Progenitor cell of endocrine pancreas (in vitro differentiated cells): ENCODE data around the gene PSORS1C2. TPM values are rescaled to one million over a fixed set of nuclear protein-coding genes. Genes with fewer than 3 reads are reported as not detected.

Experiments used
- DNase-seq: peaks from one replicate; pipeline ENCODE4 v3.0.0; 2021; ENCODE audit warnings: low spot score; ENCODE audit not compliant: unreplicated experiment
- H3K27ac Mint-ChIP-seq: 2 replicates; pipeline ENCODE4 v1.8.0; 2021; ENCODE audit warnings: mild to moderate bottlenecking, moderate library complexity, mixed read lengths
- H3K27me3 Mint-ChIP-seq: 2 replicates; pipeline ENCODE4 v1.8.0; 2021; ENCODE audit warnings: mixed read lengths
- H3K36me3 Mint-ChIP-seq: 2 replicates; pipeline ENCODE4 v1.8.0; 2022; ENCODE audit warnings: mixed read lengths; ENCODE audit not compliant: insufficient read depth
- H3K4me1 Mint-ChIP-seq: 2 replicates; pipeline ENCODE4 v1.8.0; 2021; ENCODE audit warnings: low read depth, mixed read lengths
- H3K4me3 Mint-ChIP-seq: 2 replicates; pipeline ENCODE4 v1.8.0; 2021; ENCODE audit warnings: low read depth, mild to moderate bottlenecking, moderate library complexity, mixed read lengths
- H3K9me3 Mint-ChIP-seq: 2 replicates; pipeline ENCODE4 v1.8.0; 2021; ENCODE audit warnings: low read depth, mixed read lengths
- total RNA-seq: library from RNA; stranded (reverse); gene quantifications from 2 replicates; pipeline ENCODE4 v1.2.1, GENCODE V29; 2021
- TF ChIP-seq, protein P1 (sequence below): fragments of 200-600 bp; sonication (generic); IDR thresholded peaks from one replicate; pipeline ENCODE4 v1.5.0; 2021; ENCODE audit warnings: antibody characterized with exemption, mild to moderate bottlenecking; ENCODE audit not compliant: unreplicated experiment

PSORS1C2 gene
- total RNA-seq, 1 donor from 2014 or later: not detected

DNA sequence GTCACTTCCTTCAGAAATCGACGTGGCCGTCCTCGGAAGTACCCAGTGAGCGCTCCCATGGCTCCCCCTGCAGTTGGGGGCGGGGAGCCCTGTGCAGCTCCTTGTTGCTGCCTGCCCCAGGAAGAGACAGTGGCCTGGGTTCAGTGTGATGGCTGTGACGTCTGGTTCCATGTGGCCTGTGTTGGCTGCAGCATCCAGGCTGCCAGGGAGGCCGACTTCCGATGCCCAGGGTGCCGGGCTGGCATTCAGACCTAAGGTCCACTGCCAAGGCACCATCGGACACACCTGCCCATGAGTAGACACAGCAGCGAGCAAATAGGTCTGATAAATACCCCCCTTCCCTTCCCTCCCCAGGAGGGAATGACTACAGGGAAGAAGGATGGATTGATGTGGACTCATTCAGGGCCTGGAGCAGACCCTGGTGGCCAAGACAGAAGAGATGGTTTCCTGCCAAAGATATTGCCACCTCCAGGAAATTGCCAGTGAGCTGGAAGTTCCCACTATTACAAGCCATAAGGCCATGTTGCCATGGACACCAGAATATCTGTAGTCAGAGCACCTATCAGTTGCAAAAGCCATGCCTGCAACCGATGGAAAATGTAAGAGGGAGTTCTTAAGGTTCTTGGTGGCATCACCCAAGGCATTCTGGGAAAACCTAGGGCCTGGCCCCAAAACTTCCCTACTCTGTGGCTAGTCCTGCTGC, 23.7 kb upstream of the PSORS1C2 start:
- Mint-ChIP-seq H3K4me1 (peaks cover 10% of the 10 kb centered on the region), H3K27ac (no peak overlapping the region), H3K9me3 (no peaks in the 10 kb centered on the region), H3K36me3 (no peaks in the 10 kb centered on the region), H3K27me3 (peaks cover 11% of the 10 kb centered on the region), H3K4me3 (no peak overlapping the region)
- DNase-seq: no peak
- TF ChIP-seq, protein P1, sequence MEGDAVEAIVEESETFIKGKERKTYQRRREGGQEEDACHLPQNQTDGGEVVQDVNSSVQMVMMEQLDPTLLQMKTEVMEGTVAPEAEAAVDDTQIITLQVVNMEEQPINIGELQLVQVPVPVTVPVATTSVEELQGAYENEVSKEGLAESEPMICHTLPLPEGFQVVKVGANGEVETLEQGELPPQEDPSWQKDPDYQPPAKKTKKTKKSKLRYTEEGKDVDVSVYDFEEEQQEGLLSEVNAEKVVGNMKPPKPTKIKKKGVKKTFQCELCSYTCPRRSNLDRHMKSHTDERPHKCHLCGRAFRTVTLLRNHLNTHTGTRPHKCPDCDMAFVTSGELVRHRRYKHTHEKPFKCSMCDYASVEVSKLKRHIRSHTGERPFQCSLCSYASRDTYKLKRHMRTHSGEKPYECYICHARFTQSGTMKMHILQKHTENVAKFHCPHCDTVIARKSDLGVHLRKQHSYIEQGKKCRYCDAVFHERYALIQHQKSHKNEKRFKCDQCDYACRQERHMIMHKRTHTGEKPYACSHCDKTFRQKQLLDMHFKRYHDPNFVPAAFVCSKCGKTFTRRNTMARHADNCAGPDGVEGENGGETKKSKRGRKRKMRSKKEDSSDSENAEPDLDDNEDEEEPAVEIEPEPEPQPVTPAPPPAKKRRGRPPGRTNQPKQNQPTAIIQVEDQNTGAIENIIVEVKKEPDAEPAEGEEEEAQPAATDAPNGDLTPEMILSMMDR: no peak

DNA sequence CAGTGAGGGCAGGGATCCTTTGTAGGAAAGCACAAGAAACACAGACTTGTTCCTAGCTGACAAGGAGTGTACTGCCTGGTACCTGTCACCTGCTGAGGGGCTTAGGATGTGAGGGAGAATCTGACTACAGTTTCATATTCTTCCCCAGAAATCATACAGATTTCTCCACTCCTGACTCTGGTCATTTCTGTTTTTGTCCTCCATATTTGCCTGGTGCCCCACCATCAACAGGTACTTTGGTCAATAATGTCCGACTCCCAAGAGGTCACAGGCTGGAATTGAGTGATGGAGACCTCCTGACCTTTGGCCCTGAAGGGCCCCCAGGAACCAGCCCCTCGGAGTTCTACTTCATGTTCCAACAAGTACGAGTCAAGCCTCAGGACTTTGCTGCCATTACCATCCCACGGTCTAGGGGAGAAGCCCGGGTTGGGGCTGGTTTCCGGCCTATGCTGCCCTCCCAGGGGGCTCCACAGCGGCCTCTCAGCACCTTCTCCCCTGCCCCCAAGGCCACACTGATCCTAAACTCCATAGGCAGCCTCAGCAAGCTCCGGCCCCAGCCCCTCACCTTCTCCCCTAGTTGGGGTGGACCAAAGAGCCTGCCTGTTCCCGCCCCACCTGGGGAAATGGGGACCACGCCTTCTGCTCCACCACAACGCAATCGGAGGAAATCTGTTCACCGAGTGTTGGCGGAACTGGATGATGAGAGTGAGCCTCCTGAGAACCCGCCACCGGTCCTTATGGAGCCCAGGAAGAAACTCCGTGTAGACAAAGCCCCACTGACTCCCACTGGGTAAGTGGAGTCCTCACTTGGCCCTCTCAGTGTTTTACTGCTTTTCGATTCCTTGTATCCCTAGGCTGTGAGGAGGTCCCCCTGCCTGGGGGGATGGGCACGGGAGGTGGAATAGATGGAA, 22.6 kb upstream of the PSORS1C2 start:
- H3K27ac Mint-ChIP-seq: no peak overlapping the region
- H3K4me3 Mint-ChIP-seq: no peak overlapping the region
- no peaks in the 10 kb centered on the region for H3K36me3 Mint-ChIP-seq

DNA sequence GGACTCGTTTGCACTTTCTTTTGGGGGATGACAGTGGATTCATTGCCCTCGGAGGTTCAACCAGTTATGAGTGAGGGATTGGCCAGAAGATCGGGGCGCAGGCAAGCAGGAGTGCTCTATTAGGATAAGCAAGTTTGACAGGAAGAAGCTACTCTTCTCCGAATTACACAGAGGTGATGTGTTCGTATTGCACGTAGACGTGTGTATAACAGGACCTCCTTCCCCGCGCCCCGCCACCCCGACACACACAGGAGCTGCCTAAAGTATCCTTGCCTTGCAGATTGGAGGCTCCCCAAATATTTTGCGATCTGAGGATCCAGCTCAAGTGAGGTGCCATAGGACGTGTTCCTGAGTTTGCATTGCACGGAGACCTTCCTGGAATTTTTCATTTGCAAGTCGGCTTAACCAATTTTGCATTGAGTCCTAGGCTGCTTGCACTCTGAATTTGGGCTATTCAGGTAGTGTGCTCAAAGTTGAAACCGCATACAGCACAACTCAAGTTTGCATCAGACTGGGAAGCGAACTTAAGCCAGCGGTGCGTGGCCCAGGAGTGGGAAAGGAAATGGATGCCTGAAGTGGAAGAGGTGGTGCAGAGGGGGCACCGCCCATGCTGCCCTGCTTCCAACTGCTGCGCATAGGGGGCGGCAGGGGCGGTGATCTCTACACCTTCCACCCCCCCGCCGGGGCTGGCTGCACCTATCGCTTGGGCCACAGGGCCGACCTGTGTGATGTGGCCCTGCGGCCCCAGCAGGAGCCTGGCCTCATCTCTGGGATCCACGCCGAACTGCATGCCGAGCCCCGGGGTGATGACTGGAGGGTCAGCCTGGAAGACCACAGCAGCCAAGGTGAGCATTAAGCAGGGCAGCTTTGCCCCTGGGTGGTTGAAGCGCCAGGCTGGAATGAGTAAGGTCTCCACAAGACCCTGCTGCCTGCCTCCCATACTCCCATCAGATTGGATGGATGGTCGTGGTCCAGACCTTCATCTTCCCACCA, 20.3 kb upstream of the PSORS1C2 start:
- TF ChIP-seq, protein P1: no peak
- H3K4me1 Mint-ChIP-seq: peaks cover 12% of the 10 kb centered on the region
- H3K27ac Mint-ChIP-seq: peak overlapping the region; percentile 90
- H3K4me3 Mint-ChIP-seq: peak overlapping the region; percentile 79
- H3K9me3 Mint-ChIP-seq: no peaks in the 10 kb centered on the region
- H3K36me3 Mint-ChIP-seq: peaks cover 5% of the 10 kb centered on the region
- peaks cover 10% of the 10 kb centered on the region for H3K27me3 Mint-ChIP-seq
- DNase-seq: no peak

More for the DNA sequence above, 22.6 kb upstream of the PSORS1C2 start:
- Mint-ChIP-seq H3K27me3 (peaks cover 10% of the 10 kb centered on the region), H3K4me1 (peaks cover 12% of the 10 kb centered on the region), H3K9me3 (no peaks in the 10 kb centered on the region)
- DNase-seq: no peak
- TF ChIP-seq, protein P1: no peak

DNA sequence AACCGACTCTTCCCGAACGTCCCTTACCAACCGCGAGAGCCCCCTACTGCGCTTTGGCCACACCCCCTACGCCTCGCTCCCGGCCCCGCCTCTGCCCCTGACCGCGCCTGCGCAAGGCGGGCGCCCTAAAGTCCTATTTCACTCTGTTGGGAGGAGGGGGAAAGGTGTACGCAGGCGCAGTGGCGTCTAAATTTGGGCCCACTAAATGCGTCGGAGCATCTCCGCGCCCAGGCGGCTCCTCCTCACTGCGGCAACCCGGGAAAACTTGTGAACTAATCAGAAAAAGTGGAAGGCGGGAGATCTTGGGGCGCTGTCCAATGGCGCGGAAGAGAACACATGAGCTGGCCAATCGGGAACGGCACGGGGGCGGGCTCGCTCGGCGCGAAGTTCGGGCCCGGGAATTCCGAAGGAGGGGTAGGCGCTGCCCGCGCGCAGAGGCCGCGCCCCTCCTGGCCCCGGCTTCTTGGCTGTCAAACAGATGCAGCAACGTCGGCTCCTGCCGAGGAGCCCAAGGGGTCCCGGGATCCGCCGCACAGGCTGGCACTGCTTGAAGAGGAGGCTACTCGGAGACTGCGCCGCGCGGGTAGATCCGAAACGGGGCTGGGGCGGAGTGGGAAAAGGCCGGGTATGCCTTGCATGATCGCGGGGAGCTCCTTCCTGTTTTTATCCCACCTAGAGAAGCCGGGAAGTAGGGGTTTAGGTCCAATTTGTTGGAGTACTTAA, 19.4 kb upstream of the PSORS1C2 start, which contains the start of gene TCF19:
Gene TCF19 (plus strand): TSS at position 450 of the 723 bp plus-strand sequence. CDS start 881 bp downstream, outside the sequence.
- peak; percentile 95 for DNase-seq
- peaks cover 12% of the 10 kb centered on the region for H3K4me1 Mint-ChIP-seq
- TF ChIP-seq, protein P1: no peak
- H3K4me3 Mint-ChIP-seq: peak within 1 kb of the TSS; percentile 79
- H3K27ac Mint-ChIP-seq: peak within 1 kb of the TSS; percentile 90
- no peaks in the 10 kb centered on the region for H3K9me3 Mint-ChIP-seq
- H3K36me3 Mint-ChIP-seq: peaks cover 5% of the 10 kb centered on the region
- peaks cover 10% of the 10 kb centered on the region for H3K27me3 Mint-ChIP-seq
